HG02759 (cell line): ENCODE measurements around the gene RNLS.

Experiments
- ATAC-seq: cut with Tn5 transposase; IDR thresholded peaks from one replicate; pipeline ENCODE4 v1.9.1; 2021; ENCODE audit warnings: mild to moderate bottlenecking, moderate library complexity; ENCODE audit not compliant: unreplicated experiment

RNLS gene

GRCh38 chr10:88270061-88270808 is 312.9 kb downstream of the RNLS start:
- no peak for ATAC-seq

GRCh38 chr10:88262591-88263234 is 320.4 kb downstream of the RNLS start:
- ATAC-seq: no peak

GRCh38 chr10:88261152-88261551 is 322.0 kb downstream of the RNLS start:
- no peak for ATAC-seq

- ATAC-seq: no peak
These were observed 322.6 kb downstream of the RNLS start for GRCh38 chr10:88260329-88261051.

- no peak for ATAC-seq
These were observed 323.7 kb downstream of the RNLS start for GRCh38 chr10:88259381-88259780.

GRCh38 chr10:88256886-88257285 is 326.2 kb downstream of the RNLS start:
- no peak for ATAC-seq

GRCh38 chr10:88256013-88256680 is 327.0 kb downstream of the RNLS start:
- no peak for ATAC-seq

- no peak for ATAC-seq
These were observed 329.0 kb downstream of the RNLS start for GRCh38 chr10:88254091-88254490.

- no peak for ATAC-seq
These were observed 329.5 kb downstream of the RNLS start for GRCh38 chr10:88253622-88254021.

GRCh38 chr10:88253128-88253527 is 330.0 kb downstream of the RNLS start:
- ATAC-seq: no peak

- ATAC-seq: no peak
These were observed 333.7 kb downstream of the RNLS start for GRCh38 chr10:88249450-88249849.

GRCh38 chr10:88246675-88247074 is 336.4 kb downstream of the RNLS start:
- ATAC-seq: no peak

GRCh38 chr10:88245974-88246511 is 337.1 kb downstream of the RNLS start:
- ATAC-seq: no peak

GRCh38 chr10:88244781-88245625 is 338.1 kb downstream of the RNLS start:
- no peak for ATAC-seq

GRCh38 chr10:88243836-88244730 is 339.0 kb downstream of the RNLS start:
- no peak for ATAC-seq

- ATAC-seq: no peak
These were observed 339.8 kb downstream of the RNLS start for GRCh38 chr10:88243202-88243744.

- ATAC-seq: no peak
These were observed 341.6 kb downstream of the RNLS start for GRCh38 chr10:88241501-88241900.

- no peak for ATAC-seq
These were observed 343.9 kb downstream of the RNLS start for GRCh38 chr10:88239212-88239611.

- no peak for ATAC-seq
These were observed 344.6 kb downstream of the RNLS start for GRCh38 chr10:88238615-88238914.
